Pancreas (tissue), 10 donors: ENCODE data around the gene CDC42BPB. TPM values are rescaled to one million over a fixed set of nuclear protein-coding genes. Genes with fewer than 3 reads are reported as not detected.
A peak's percentile ranks its signal among the peaks of the same experiment; 100 is the strongest.

ENCODE experiments used
- ATAC-seq, 4 donors: fragments of 200-7000 bp; cut with Tn5 transposase; one replicate each; pipeline versions ENCODE4 v1.8.0 to v1.9.1; 2020; ENCODE audit warnings: mild to moderate bottlenecking in 4 of 4, moderate library complexity in 4 of 4
- DNase-seq, 6 donors: peaks; one replicate each; pipeline ENCODE4 v3.0.0-alpha.2; 2020
- FAIRE-seq: peaks from 2 replicates; lab custom pipeline; 2012; peaks lifted over from hg19 to GRCh38; lab: Jason Lieb, UNC
- H3K27ac ChIP-seq, 4 donors: fragments of 200-600 bp; sonication (generic); 1 replicate in 3 of 4; 2 replicates in 1 of 4; pipeline versions ENCODE4 v1.5.0 to v1.8.0; 2020
- H3K27me3 ChIP-seq, 4 donors: fragments of 200-600 bp; one replicate each; pipeline ENCODE4 v1.8.0; 2021
- H3K36me3 ChIP-seq, 3 donors: fragments of 200-600 bp; sonication (generic) in 1 of 3; one replicate each; pipeline versions ENCODE4 v1.5.0 to v1.8.0; 2020 to 2021
- H3K4me1 ChIP-seq, 3 donors: fragments of 200-600 bp; one replicate each; pipeline ENCODE4 v1.8.0; 2021
- H3K4me3 ChIP-seq, 4 donors: fragments of 200-600 bp; sonication (generic) in 2 of 4; one replicate each; pipeline versions ENCODE4 v1.5.0 to v1.8.0; 2020 to 2021
- H3K9me3 ChIP-seq, 4 donors: fragments of 200-600 bp; one replicate each; pipeline ENCODE4 v1.8.0; 2021
- CTCF ChIP-seq, 4 donors: fragments of 200-600 bp; sonication (generic) in 3 of 4; IDR thresholded peaks; one replicate each; pipeline versions ENCODE4 v1.5.0 to v1.8.0; 2021; ENCODE audit warnings: antibody characterized with exemption in 4 of 4
- WGBS, 2 donors: extraction: QIAGEN DNeasy Blood & Tissue Kit; methylation state at CpG; one replicate each; pipeline ENCODE4 v1.1.7; 2013; 5-methylcytosine and 5-hydroxymethylcytosine counted together
- intact Hi-C, 3 donors: fragments of 100-400 bp; cut with DNase I; formaldehyde crosslinking; loops; one replicate each; pipeline versions ENCODE4 v1.11.1 to v1.14.2; 2022
- polyA plus RNA-seq, 2 donors: library from polyadenylated mRNA; stranded (reverse); fragments of 200-250 nt; gene quantifications; one replicate each; pipeline ENCODE4 v1.2.3, GENCODE V29; 2013
- total RNA-seq, 6 donors: library from RNA; stranded (reverse); fragmentation: NEBNext Ultra II Directional in 4 of 6; extraction: Animal tissue kit (Norgen Biotek cat#: 25700) in 4 of 6; gene quantifications; one replicate each; pipeline versions ENCODE4 v1.2.1 to v1.2.4, GENCODE V29; 2021 to 2023
- donor health status: healthy with polysubstance abuse.
- donor health status: DM: no; HTN: no; CAD: no; lungs with moderate emphysema.
- donor health status: DM: no; HTN: no; CAD: no.
- donor health status: control.
- donor health status: control.
- donor health status: Bipolar disorder and iron deficiency.
- donor health status: DM: yes; HTN: yes; CAD: no.
- donor health status: DM: no; HTN: no; CAD: no.
- donor health status: DM: no; HTN: no; CAD: no.
- donor health status: DM: yes; HTN: yes; CAD: no.

The CDC42BPB gene
- total and polyA plus RNA-seq, 8 donors: 27.2 to 45.5 (median 32.7) TPM

GRCh38 chr14:103086771-103087342, 29.5 kb upstream of the CDC42BPB start:
- no peak overlapping the region for H3K4me3 ChIP-seq
- no peaks in the 10 kb centered on the region for H3K9me3 ChIP-seq
- no peak overlapping the region for H3K27ac ChIP-seq
- ATAC-seq: no peak
- TF ChIP-seq CTCF (IDR thresholded peaks at IDR 0.05): no peak
- H3K36me3 ChIP-seq: no peaks in the 10 kb centered on the region
- H3K4me1 ChIP-seq: no peaks in the 10 kb centered on the region
- intact Hi-C loops: loop anchor here in 1 of 3 donors (10.0 kb wide), 1 partner anchor 198 kb away; no protein-coding TSS in a partner anchor
- no peaks in the 10 kb centered on the region for H3K27me3 ChIP-seq
- no peak for FAIRE-seq
- DNase-seq: peak in 2 of 6 donors; percentile 45 to 53
- 60 to 82% methylated on average over 8 of the region's 8 CpGs for WGBS, 2 donors

- H3K27ac ChIP-seq: no peak overlapping the region
- H3K4me1 ChIP-seq: no peaks in the 10 kb centered on the region
- no peak for TF ChIP-seq CTCF (IDR thresholded peaks at IDR 0.05)
- ATAC-seq: no peak
- no peaks in the 10 kb centered on the region for H3K36me3 ChIP-seq
- FAIRE-seq: no peak
- no peak overlapping the region for H3K4me3 ChIP-seq
- H3K27me3 ChIP-seq: no peaks in the 10 kb centered on the region
- peak in 3 of 6 donors; percentile 27 to 61 (median 57) for DNase-seq
- intact Hi-C loops: loop anchor here in 1 of 3 donors (10.0 kb wide), 1 partner anchor 199 kb away; no protein-coding TSS in a partner anchor
- 64 to 71% methylated on average over 23 to 24 of the region's 24 CpGs for WGBS, 2 donors
- no peaks in the 10 kb centered on the region for H3K9me3 ChIP-seq
Measured at GRCh38 chr14:103085106-103086091, 28.1 kb upstream of the CDC42BPB start.

GRCh38 chr14:103084021-103084919, 26.9 kb upstream of the CDC42BPB start, which contains the start of gene LBHD2:
Gene LBHD2, plus strand, starts transcription at chr14:103084210. Its CDS starts 1,803 bp downstream, at chr14:103086013.
- no peaks in the 10 kb centered on the region for H3K27me3 ChIP-seq
- no peaks in the 10 kb centered on the region for H3K9me3 ChIP-seq
- TF ChIP-seq CTCF (IDR thresholded peaks at IDR 0.05): no peak
- DNase-seq (peak in 3 of 6 donors; percentile 18 to 73 (median 60)), ATAC-seq (peak in 3 of 4 donors; percentile 25 to 51 (median 41)), FAIRE-seq (no peak)
- H3K4me1 ChIP-seq: no peaks in the 10 kb centered on the region
- intact Hi-C loops: loop anchor here in 1 of 3 donors (10.0 kb wide), 1 partner anchor 201 kb away; no protein-coding TSS in a partner anchor
- H3K4me3 ChIP-seq: no peak within 1 kb of the TSS
- WGBS, 2 donors: 14 to 17% methylated on average over 57 to 61 of the region's 61 CpGs
- H3K36me3 ChIP-seq: no peaks in the 10 kb centered on the region
- no peak within 1 kb of the TSS for H3K27ac ChIP-seq

GRCh38 chr14:103081951-103082350, 24.6 kb upstream of the CDC42BPB start:
- ATAC-seq (no peak), DNase-seq (no peak), FAIRE-seq (no peak)
- 85 to 94% methylated on average over 2 of the region's 2 CpGs for WGBS, 2 donors
- H3K9me3 ChIP-seq: no peaks in the 10 kb centered on the region
- H3K27me3 ChIP-seq: no peaks in the 10 kb centered on the region
- no peaks in the 10 kb centered on the region for H3K36me3 ChIP-seq
- no peaks in the 10 kb centered on the region for H3K4me1 ChIP-seq
- no peak overlapping the region for H3K4me3 ChIP-seq
- intact Hi-C loops: loop anchor here in 1 of 3 donors (10.0 kb wide), 1 partner anchor 203 kb away; no protein-coding TSS in a partner anchor
- no peak for TF ChIP-seq CTCF (IDR thresholded peaks at IDR 0.05)
- no peak overlapping the region for H3K27ac ChIP-seq
